Mammary epithelial cell (primary cell): ENCODE data around the gene SCLY.

Source experiments
- CTCF ChIP-seq, 2 donors: IDR thresholded peaks in 1 of 2; conservative IDR thresholded peaks in 1 of 2; 2 replicates each; pipeline ENCODE4 v1.5.1; 2011 to 2012; ENCODE audit warnings: inconsistent platforms in 2 of 2, low read length in 2 of 2, mild to moderate bottlenecking in 2 of 2, control low read depth in 1 of 2, low read depth in 1 of 2; ENCODE audit not compliant: insufficient read depth in 1 of 2; ENCODE audit errors: extremely low read depth in 1 of 2
- EZH2 ChIP-seq: IDR thresholded peaks from 2 replicates; pipeline ENCODE4 v1.6.1; 2012; ENCODE audit warnings: low read length, inconsistent platforms, borderline replicate concordance

- TF ChIP-seq CTCF (conservative IDR thresholded peaks at IDR 0.05 in 1 of 2, IDR thresholded peaks at IDR 0.05 in 1 of 2; ENCODE audit: extremely low read depth in 1 of 2, insufficient read depth in 1 of 2, low read depth in 1 of 2, low read length in 2 of 2) (no peak), EZH2 (no peak)
These were observed 35.7 kb downstream of the SCLY start for GRCh38 chr2:238096311-238097011.
